ENCODE measurements around the gene ATP2B1. TPM values are rescaled to one million over a fixed set of nuclear protein-coding genes. Genes with fewer than 3 reads are reported as not detected.

Gene ATP2B1
- total and polyA plus RNA-seq, 2 donors (not counting 1 experiment from before 2014, with no cell fraction given), result 26.1 to 238 TPM

- TF ChIP-seq EZH2 (IDR thresholded peaks at IDR 0.05; ENCODE audit: borderline replicate concordance, insufficient read depth, low read depth, low read length, poor library complexity, severe bottlenecking) (no peak), CTCF (IDR thresholded peaks at IDR 0.05) (no peak)
- H3K27me3 Mint-ChIP-seq, result no peaks in the 10 kb centered on the region
- WGBS (ENCODE audit: insufficient coverage), result 98% methylated on average over 3 of the region's 4 CpGs
- H3K79me2 ChIP-seq (ENCODE audit: control insufficient read depth, insufficient read depth, low read length), result no peaks in the 10 kb centered on the region
- ATAC-seq (ENCODE audit: low read depth), result no peak
- H3K9me3 Mint-ChIP-seq (ENCODE audit: insufficient read depth), result no peaks in the 10 kb centered on the region
- no peak overlapping the region for H2AFZ ChIP-seq (ENCODE audit: insufficient read depth, low read depth, low read length, poor library complexity, severe bottlenecking)
- H3K4me2 ChIP-seq (replicated peaks; ENCODE audit: low read depth, low read length, poor library complexity, severe bottlenecking), result no peak overlapping the region
- CTCF ChIA-PET, result no interaction called here
- no peak overlapping the region for H3K4me3 ChIP-seq (ENCODE audit: control extremely low read depth in 1 of 5, extremely low read depth in 1 of 5, insufficient read depth in 1 of 5, low read depth in 2 of 5, low read length in 4 of 5)
- DNase-seq, result no peak
- H3K4me1 Mint-ChIP-seq, result peaks cover 4% of the 10 kb centered on the region
- H3K9me3 ChIP-seq (ENCODE audit: control extremely low read depth in 1 of 3, control insufficient read depth in 2 of 3, insufficient read depth in 1 of 3, low read length in 2 of 3), result no peaks in the 10 kb centered on the region
- no peak overlapping the region for H3K4me3 Mint-ChIP-seq
- peaks cover 0 to 4% of the 10 kb centered on the region in 2 donors for H3K4me1 ChIP-seq (ENCODE audit: control insufficient read depth in 2 of 2, insufficient read depth in 2 of 2, low read length in 2 of 2)
- no peaks in the 10 kb centered on the region for H3K27me3 ChIP-seq (replicated peaks in 1 of 4; ENCODE audit: control extremely low read depth in 1 of 4, control insufficient read depth in 3 of 4, insufficient read depth in 4 of 4, low read length in 3 of 4)
- H3K9ac ChIP-seq (ENCODE audit: low read length), result no peak overlapping the region
- no peaks in the 10 kb centered on the region for H3K36me3 ChIP-seq (replicated peaks in 1 of 2; ENCODE audit: control extremely low read depth in 1 of 2, control insufficient read depth in 1 of 2, extremely low read depth in 1 of 2, insufficient read depth in 2 of 2, low read length in 1 of 2)
- no peak overlapping the region for H3K27ac Mint-ChIP-seq
- H3K27ac ChIP-seq (ENCODE audit: low read length in 2 of 2), result no peak overlapping the region
- no peaks in the 10 kb centered on the region for H4K20me1 ChIP-seq (ENCODE audit: control insufficient read depth, insufficient read depth, low read length, poor library complexity, severe bottlenecking)
- intact Hi-C loops (cut with micrococcal nuclease), result no loop called here
- POLR2A ChIA-PET, result no interaction called here
Observed at GRCh38 chr12:89571491-89572195, 137.0 kb downstream of the ATP2B1 start.

- Histone ChIP-seq H3K9ac (ENCODE audit: low read length) (no peak overlapping the region), H3K9me3 (ENCODE audit: control extremely low read depth in 1 of 3, control insufficient read depth in 2 of 3, insufficient read depth in 1 of 3, low read length in 2 of 3) (no peaks in the 10 kb centered on the region), H3K4me3 (ENCODE audit: control extremely low read depth in 1 of 5, extremely low read depth in 1 of 5, insufficient read depth in 1 of 5, low read depth in 2 of 5, low read length in 4 of 5) (no peak overlapping the region), H3K4me2 (replicated peaks; ENCODE audit: low read depth, low read length, poor library complexity, severe bottlenecking) (no peak overlapping the region), H3K4me1 (ENCODE audit: control insufficient read depth in 2 of 2, insufficient read depth in 2 of 2, low read length in 2 of 2) (no peaks in the 10 kb centered on the region), H4K20me1 (ENCODE audit: control insufficient read depth, insufficient read depth, low read length, poor library complexity, severe bottlenecking) (no peaks in the 10 kb centered on the region), H3K27ac (ENCODE audit: low read length in 2 of 2) (no peak overlapping the region), H3K36me3 (replicated peaks in 1 of 2; ENCODE audit: control extremely low read depth in 1 of 2, control insufficient read depth in 1 of 2, extremely low read depth in 1 of 2, insufficient read depth in 2 of 2, low read length in 1 of 2) (no peaks in the 10 kb centered on the region), H3K79me2 (ENCODE audit: control insufficient read depth, insufficient read depth, low read length) (no peaks in the 10 kb centered on the region), H3K27me3 (replicated peaks in 1 of 4; ENCODE audit: control extremely low read depth in 1 of 4, control insufficient read depth in 3 of 4, insufficient read depth in 4 of 4, low read length in 3 of 4) (no peaks in the 10 kb centered on the region), H2AFZ (ENCODE audit: insufficient read depth, low read depth, low read length, poor library complexity, severe bottlenecking) (no peak overlapping the region)
- Mint-ChIP-seq H3K4me3 (no peak overlapping the region), H3K27ac (no peak overlapping the region), H3K27me3 (no peaks in the 10 kb centered on the region), H3K4me1 (no peaks in the 10 kb centered on the region), H3K9me3 (ENCODE audit: insufficient read depth) (no peaks in the 10 kb centered on the region)
- ChIA-PET POLR2A (no interaction called here), CTCF (no interaction called here)
- DNase-seq (no peak), ATAC-seq (ENCODE audit: low read depth) (no peak)
- intact Hi-C loops (cut with micrococcal nuclease), result no loop called here
- 95% methylated on average over 3 of the region's 5 CpGs for WGBS (ENCODE audit: insufficient coverage)
- TF ChIP-seq CTCF (IDR thresholded peaks at IDR 0.05), result no peak
- no peak for TF ChIP-seq EZH2 (IDR thresholded peaks at IDR 0.05; ENCODE audit: borderline replicate concordance, insufficient read depth, low read depth, low read length, poor library complexity, severe bottlenecking)
Observed at GRCh38 chr12:89568484-89568883, 140.2 kb downstream of the ATP2B1 start.
